ENCODE measurements around the gene RIBC2.
A peak's percentile ranks its signal among the peaks of the same experiment; 100 is the strongest.
"Not testable (repeated sequence)": the region's sequence is repeated elsewhere in the genome, so short reads cannot be mapped to it uniquely, and the experiment has no call there.

Gene RIBC2

GRCh38 chr22:45425531-45426265 is 12.2 kb downstream of the RIBC2 start:
- no peak for DNase-seq

GRCh38 chr22:45426387-45426786 is 12.9 kb downstream of the RIBC2 start:
- DNase-seq, result no peak

GRCh38 chr22:45427114-45427513 is 13.6 kb downstream of the RIBC2 start:
- no peak for DNase-seq

- no peak for DNase-seq
Observed at GRCh38 chr22:45428391-45429385, 15.2 kb downstream of the RIBC2 start.

- DNase-seq, result no peak
Observed at GRCh38 chr22:45429424-45429823, 15.9 kb downstream of the RIBC2 start.

- no peak for DNase-seq
Observed at GRCh38 chr22:45429981-45430775, 16.7 kb downstream of the RIBC2 start.

GRCh38 chr22:45430871-45431270 is 17.4 kb downstream of the RIBC2 start:
- no peak for DNase-seq

GRCh38 chr22:45434981-45435380 is 21.5 kb downstream of the RIBC2 start:
- DNase-seq, result no peak

- DNase-seq, result peak; percentile 79
Observed at GRCh38 chr22:45435544-45436139, 22.1 kb downstream of the RIBC2 start.

- DNase-seq, result not testable (repeated sequence)
Observed at GRCh38 chr22:45436871-45437517, 23.5 kb downstream of the RIBC2 start.

GRCh38 chr22:45438336-45438735 is 24.8 kb downstream of the RIBC2 start:
- DNase-seq, result no peak

- not testable (repeated sequence) for DNase-seq
Observed at GRCh38 chr22:45440688-45441087, 27.2 kb downstream of the RIBC2 start.

GRCh38 chr22:45441138-45441537 is 27.6 kb downstream of the RIBC2 start:
- no peak for DNase-seq

GRCh38 chr22:45442116-45442515 is 28.6 kb downstream of the RIBC2 start:
- no peak for DNase-seq

GRCh38 chr22:45444168-45444567 is 30.7 kb downstream of the RIBC2 start:
- no peak for DNase-seq

- DNase-seq, result no peak
Observed at GRCh38 chr22:45445031-45445710, 31.7 kb downstream of the RIBC2 start.

- DNase-seq, result no peak
Observed at GRCh38 chr22:45446216-45446615, 32.7 kb downstream of the RIBC2 start.

- DNase-seq, result not testable (repeated sequence)
Observed at GRCh38 chr22:45447596-45447995, 34.1 kb downstream of the RIBC2 start.

GRCh38 chr22:45448431-45448830 is 34.9 kb downstream of the RIBC2 start:
- no peak for DNase-seq

- DNase-seq, result not testable (repeated sequence)
Observed at GRCh38 chr22:45449442-45449841, 35.9 kb downstream of the RIBC2 start.

GRCh38 chr22:45450101-45450785 is 36.8 kb downstream of the RIBC2 start:
- no peak for DNase-seq

All from effector CD4-positive, alpha-beta T cell (primary cell).